ENCODE results near the gene ZNF134. TPM values are rescaled to one million over a fixed set of nuclear protein-coding genes. Genes with fewer than 3 reads are reported as not detected.

The ZNF134 gene
- total RNA-seq, 1 experiment from 2014 or later, result 5.0 TPM

- Histone ChIP-seq H3K9me3 (no peaks in the 10 kb centered on the region), H3K36me3 (no peaks in the 10 kb centered on the region), H3K4me3 (no peak within 1 kb of the TSS), H3K27me3 (peaks cover 25% of the 10 kb centered on the region)
- no peak for DNase-seq
These were observed 54.6 kb downstream of the ZNF134 start, which contains the start of gene ZSCAN4 for GRCh38 chr19:57668635-57669034. Gene ZSCAN4 (plus strand): TSS chr19:57668935. CDS start chr19:57676146, 7,211 bp downstream.

- H3K27me3 ChIP-seq, result peaks cover 8% of the 10 kb centered on the region
- no peaks in the 10 kb centered on the region for H3K36me3 ChIP-seq
- H3K9me3 ChIP-seq, result peaks cover 3% of the 10 kb centered on the region; the same call in 1 of the 2 replicates
- no peak for DNase-seq
- H3K4me3 ChIP-seq, result no peak overlapping the region
These were observed 57.3 kb downstream of the ZNF134 start for GRCh38 chr19:57671124-57671895.

GRCh38 chr19:57672466-57672865 lies 58.4 kb downstream of the ZNF134 start:
- peaks cover 3% of the 10 kb centered on the region; the same call in 1 of the 2 replicates for H3K9me3 ChIP-seq
- DNase-seq, result no peak
- no peaks in the 10 kb centered on the region for H3K36me3 ChIP-seq
- no peak overlapping the region for H3K4me3 ChIP-seq
- peaks cover 8% of the 10 kb centered on the region for H3K27me3 ChIP-seq

Other genes starting within 250 kb of the ZNF134 start
- 7.7 and 17.8 TPM in 2 replicates for gene ZNF548, start 224.4 kb upstream of the ZNF134 start, total RNA-seq (2014; rRNA removed; shearing (Covaris generic); ENCODE audit: low replicate concordance)
- gene ZNF17, start 203.1 kb upstream of the ZNF134 start, total RNA-seq (2014; rRNA removed; shearing (Covaris generic); ENCODE audit: low replicate concordance), result 7.9 and 15.9 TPM in 2 replicates
- gene ZNF749, start 178.9 kb upstream of the ZNF134 start, total RNA-seq (2014; rRNA removed; shearing (Covaris generic); ENCODE audit: low replicate concordance), result 15.6 and 15.9 TPM in 2 replicates
- gene VN1R1, start 157.1 kb upstream of the ZNF134 start, total RNA-seq (2014; rRNA removed; shearing (Covaris generic); ENCODE audit: low replicate concordance), result not detected in 2 replicates
- gene ZNF772, start 136.7 kb upstream of the ZNF134 start, total RNA-seq (2014; rRNA removed; shearing (Covaris generic); ENCODE audit: low replicate concordance), result 3.3 and 4.7 TPM in 2 replicates
- gene ZNF419, start 126.5 kb upstream of the ZNF134 start, total RNA-seq (2014; rRNA removed; shearing (Covaris generic); ENCODE audit: low replicate concordance), result 8.7 and 26.1 TPM in 2 replicates
- 8.6 and 22.8 TPM in 2 replicates for gene ZNF773, start 114.3 kb upstream of the ZNF134 start, total RNA-seq (2014; rRNA removed; shearing (Covaris generic); ENCODE audit: low replicate concordance)
- gene ZNF549, start 86.9 kb upstream of the ZNF134 start, total RNA-seq (2014; rRNA removed; shearing (Covaris generic); ENCODE audit: low replicate concordance), result 2.2 and 5.0 TPM in 2 replicates
- 4.2 and 5.1 TPM in 2 replicates for gene ZNF550, start 54.4 kb upstream of the ZNF134 start, total RNA-seq (2014; rRNA removed; shearing (Covaris generic); ENCODE audit: low replicate concordance)
- gene ZNF416, start 35.3 kb upstream of the ZNF134 start, total RNA-seq (2014; rRNA removed; shearing (Covaris generic); ENCODE audit: low replicate concordance), result 7.7 and 9.1 TPM in 2 replicates
- not detected in 2 replicates for gene ZIK1, start 30.1 kb upstream of the ZNF134 start, total RNA-seq (2014; rRNA removed; shearing (Covaris generic); ENCODE audit: low replicate concordance)
- 3.4 and 9.4 TPM in 2 replicates for gene ZNF530, start 14.4 kb upstream of the ZNF134 start, total RNA-seq (2014; rRNA removed; shearing (Covaris generic); ENCODE audit: low replicate concordance)
- gene ZNF211, start 18.9 kb downstream of the ZNF134 start, total RNA-seq (2014; rRNA removed; shearing (Covaris generic); ENCODE audit: low replicate concordance), result 2.5 and 4.5 TPM in 2 replicates
- gene ZSCAN4, start 54.7 kb downstream of the ZNF134 start, total RNA-seq (2014; rRNA removed; shearing (Covaris generic); ENCODE audit: low replicate concordance), result not detected in 2 replicates
- 4.6 and 41.6 TPM in 2 replicates for gene ZNF551, start 67.7 kb downstream of the ZNF134 start, total RNA-seq (2014; rRNA removed; shearing (Covaris generic); ENCODE audit: low replicate concordance)
- not detected in 2 replicates for gene ZNF154, start 95.0 kb downstream of the ZNF134 start, total RNA-seq (2014; rRNA removed; shearing (Covaris generic); ENCODE audit: low replicate concordance)
- 1.4 TPM in 1 of 2 replicates, not detected in the other for gene ZNF671, start 113.4 kb downstream of the ZNF134 start, total RNA-seq (2014; rRNA removed; shearing (Covaris generic); ENCODE audit: low replicate concordance)
- gene ZNF776, start 132.6 kb downstream of the ZNF134 start, total RNA-seq (2014; rRNA removed; shearing (Covaris generic); ENCODE audit: low replicate concordance), result 7.7 and 10.0 TPM in 2 replicates
- 3.3 and 5.7 TPM in 2 replicates for gene ZNF586, start 155.4 kb downstream of the ZNF134 start, total RNA-seq (2014; rRNA removed; shearing (Covaris generic); ENCODE audit: low replicate concordance)
- gene ZNF552, start 200.7 kb downstream of the ZNF134 start, total RNA-seq (2014; rRNA removed; shearing (Covaris generic); ENCODE audit: low replicate concordance), result 2.6 and 4.2 TPM in 2 replicates
- 4.6 and 7.6 TPM in 2 replicates for gene ZNF587B, start 216.1 kb downstream of the ZNF134 start, total RNA-seq (2014; rRNA removed; shearing (Covaris generic); ENCODE audit: low replicate concordance)
- 7.6 and 8.9 TPM in 2 replicates for gene ZNF587, start 235.6 kb downstream of the ZNF134 start, total RNA-seq (2014; rRNA removed; shearing (Covaris generic); ENCODE audit: low replicate concordance)

Data from MG63 (cell line).